HepG2 (cell line): Measurements from ENCODE around the gene TAF6. TPM values are rescaled to one million over a fixed set of nuclear protein-coding genes. Genes with fewer than 3 reads are reported as not detected.

Experiments
- ELF1 ChIP-seq: sonication (generic); formaldehyde crosslinking; IDR thresholded peaks from 2 replicates; pipeline ENCODE4 v1.4.0; 2020; ENCODE audit warnings: missing genetic modification reagents
- FOSL1 ChIP-seq: sonication (generic); formaldehyde crosslinking; IDR thresholded peaks from 2 replicates; pipeline ENCODE4 v1.9.0; 2021; ENCODE audit warnings: missing genetic modification reagents, borderline replicate concordance
- FOXA1 ChIP-seq, 2 experiments: fragments of 450-650 bp in 1 of 2; sonication (generic) in 1 of 2; formaldehyde crosslinking in 1 of 2; IDR thresholded peaks; 2 replicates each; pipeline versions ENCODE4 v1.4.0 to v1.6.1; 2016 to 2020; ENCODE audit warnings: missing genetic modification reagents in 1 of 2
- HNF4A ChIP-seq: sonication (generic); formaldehyde crosslinking; IDR thresholded peaks from 2 replicates; pipeline ENCODE4 v1.4.0; 2020; ENCODE audit warnings: missing genetic modification reagents
- KAT2B ChIP-seq: fragments of 150-350 bp; IDR thresholded peaks from 2 replicates; pipeline ENCODE4 v1.6.1; 2014; ENCODE audit warnings: low read depth, low read length, borderline replicate concordance
- KDM2A ChIP-seq: sonication (generic); formaldehyde crosslinking; IDR thresholded peaks from 2 replicates; pipeline ENCODE4 v1.4.0; 2020; ENCODE audit warnings: low read depth, missing genetic modification reagents, borderline replicate concordance
- PAF1 ChIP-seq: IDR thresholded peaks from 2 replicates; pipeline ENCODE4 v1.6.1; 2016; ENCODE audit warnings: missing genetic modification reagents, missing compliant biosample characterization
- PHB2 ChIP-seq: fragments of 450-650 bp; IDR thresholded peaks from 2 replicates; pipeline ENCODE4 v1.6.1; 2018; ENCODE audit not compliant: partially characterized antibody
- SMARCC2 ChIP-seq: fragments of 450-650 bp; IDR thresholded peaks from 2 replicates; pipeline ENCODE4 v1.6.1; 2017; ENCODE audit warnings: antibody characterized with exemption, mild to moderate bottlenecking
- SMC3 ChIP-seq: IDR thresholded peaks from 2 replicates; pipeline ENCODE4 v1.6.1; 2011; ENCODE audit warnings: low read length, improper control_type of control experiment
- SRF ChIP-seq: IDR thresholded peaks from 2 replicates; pipeline ENCODE4 v1.6.1; 2011; ENCODE audit warnings: mild to moderate bottlenecking, low read depth, low read length, moderate library complexity
- ZNF225 ChIP-seq: sonication (generic); formaldehyde crosslinking; IDR thresholded peaks from 2 replicates; pipeline ENCODE4 v1.4.0; 2020; ENCODE audit warnings: mild to moderate bottlenecking, missing genetic modification reagents
- ZNF367 ChIP-seq: sonication (generic); formaldehyde crosslinking; IDR thresholded peaks from 2 replicates; pipeline ENCODE4 v1.4.0; 2020; ENCODE audit warnings: missing genetic modification reagents, borderline replicate concordance
- ZNF446 ChIP-seq: sonication (generic); formaldehyde crosslinking; IDR thresholded peaks from 2 replicates; pipeline ENCODE4 v1.5.0; 2020; ENCODE audit warnings: mild to moderate bottlenecking, missing genetic modification reagents
- ZNF616 ChIP-seq: sonication (generic); formaldehyde crosslinking; IDR thresholded peaks from 2 replicates; pipeline ENCODE4 v1.5.0; 2020; ENCODE audit warnings: low read depth, mild to moderate bottlenecking, missing genetic modification reagents
- ZNF720 ChIP-seq: sonication (generic); formaldehyde crosslinking; IDR thresholded peaks from 2 replicates; pipeline ENCODE4 v1.4.0; 2020; ENCODE audit warnings: missing genetic modification reagents
- ZNF891 ChIP-seq: sonication (generic); formaldehyde crosslinking; IDR thresholded peaks from 2 replicates; pipeline ENCODE4 v1.5.0; 2020; ENCODE audit warnings: mild to moderate bottlenecking, missing genetic modification reagents
- ZSCAN30 ChIP-seq: sonication (generic); formaldehyde crosslinking; IDR thresholded peaks from 2 replicates; pipeline ENCODE4 v1.5.0; 2020; ENCODE audit warnings: mild to moderate bottlenecking, missing genetic modification reagents
- polyA plus RNA-seq, 8 experiments: library from polyadenylated mRNA; depleted of rRNA in 3 of 8; stranded (reverse) in 7 of 8; unstranded in 1 of 8; fragments of >200 nt; fragmentation: Illumina TruSeq in 4 of 8; extraction: Trizol in 4 of 8; gene quantifications; 2 replicates each; pipeline versions ENCODE4 v1.2.1 to v1.2.3, GENCODE V29; 2011 to 2016; ENCODE audit warnings: low read depth in 4 of 8, missing spikeins in 1 of 8, mixed read lengths in 1 of 8; ENCODE audit not compliant: insufficient read depth in 1 of 8
- total RNA-seq, 5 experiments: library from RNA; depleted of rRNA; stranded (reverse); fragments of >200 nt; fragmentation: Illumina TruSeq; extraction: Trizol; gene quantifications; 2 replicates each; pipeline ENCODE4 v1.2.3, GENCODE V29; 2016; ENCODE audit warnings: low read depth in 1 of 5
- TF ChIP-seq, protein P1 (sequence below): sonication (generic); formaldehyde crosslinking; IDR thresholded peaks from 2 replicates; pipeline ENCODE4 v1.5.0; 2020; ENCODE audit warnings: mild to moderate bottlenecking, missing genetic modification reagents, borderline replicate concordance
- TF ChIP-seq, protein P2 (sequence below): sonication (generic); formaldehyde crosslinking; IDR thresholded peaks from 2 replicates; pipeline ENCODE4 v1.8.0; 2022; ENCODE audit warnings: mild to moderate bottlenecking, missing genetic modification reagents
- TF ChIP-seq, protein P3 (sequence below): sonication (generic); formaldehyde crosslinking; IDR thresholded peaks from 2 replicates; pipeline ENCODE4 v1.8.1; 2023; ENCODE audit warnings: mild to moderate bottlenecking, missing genetic modification reagents, borderline replicate concordance
- TF ChIP-seq, protein P4 (sequence below): sonication (generic); formaldehyde crosslinking; IDR thresholded peaks from 2 replicates; pipeline ENCODE4 v1.4.0; 2020; ENCODE audit warnings: mild to moderate bottlenecking, missing genetic modification reagents

TAF6 gene
- total and polyA plus RNA-seq, 2 of the 13 experiments (the other 11 are each of a cell fraction or from before 2014, with no cell fraction given), result 12.9 to 18.8 TPM

DNA sequence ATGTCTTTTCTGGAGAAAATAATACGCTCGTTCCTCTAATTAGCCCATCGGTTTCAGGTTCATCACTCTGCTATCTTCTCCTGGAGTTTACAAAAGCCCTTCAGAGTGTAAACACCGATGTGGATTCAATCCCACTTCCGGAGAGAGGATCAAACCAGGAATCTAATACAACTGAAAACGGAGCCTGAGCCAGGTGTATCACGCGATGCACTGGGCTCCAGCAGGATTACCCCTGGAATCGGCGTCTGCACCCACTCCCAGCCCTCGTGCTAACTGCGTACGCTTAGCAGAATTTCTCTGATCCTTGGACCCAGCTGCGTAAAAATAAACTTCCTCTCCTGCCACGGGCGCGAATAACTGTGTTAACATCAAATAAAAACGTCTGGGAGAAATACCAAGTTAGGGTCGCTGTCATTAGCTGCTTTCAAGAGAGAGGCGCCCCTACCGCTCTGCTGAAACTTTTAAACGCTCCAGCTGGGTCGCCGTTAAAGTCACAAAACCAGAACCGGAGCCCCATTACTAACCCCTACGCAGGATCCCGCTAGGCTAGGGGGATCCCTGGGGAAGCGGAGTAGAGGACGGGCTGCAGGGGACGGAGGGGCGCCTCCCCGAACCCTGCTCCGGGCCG, 38.1 kb downstream of the TAF6 start (continued):
- TF ChIP-seq ZNF225, result no peak
- 0 out of 2 replicates have a peak, but pooled peaks have one; percentile 31 for TF ChIP-seq ELF1
- TF ChIP-seq, protein P1, sequence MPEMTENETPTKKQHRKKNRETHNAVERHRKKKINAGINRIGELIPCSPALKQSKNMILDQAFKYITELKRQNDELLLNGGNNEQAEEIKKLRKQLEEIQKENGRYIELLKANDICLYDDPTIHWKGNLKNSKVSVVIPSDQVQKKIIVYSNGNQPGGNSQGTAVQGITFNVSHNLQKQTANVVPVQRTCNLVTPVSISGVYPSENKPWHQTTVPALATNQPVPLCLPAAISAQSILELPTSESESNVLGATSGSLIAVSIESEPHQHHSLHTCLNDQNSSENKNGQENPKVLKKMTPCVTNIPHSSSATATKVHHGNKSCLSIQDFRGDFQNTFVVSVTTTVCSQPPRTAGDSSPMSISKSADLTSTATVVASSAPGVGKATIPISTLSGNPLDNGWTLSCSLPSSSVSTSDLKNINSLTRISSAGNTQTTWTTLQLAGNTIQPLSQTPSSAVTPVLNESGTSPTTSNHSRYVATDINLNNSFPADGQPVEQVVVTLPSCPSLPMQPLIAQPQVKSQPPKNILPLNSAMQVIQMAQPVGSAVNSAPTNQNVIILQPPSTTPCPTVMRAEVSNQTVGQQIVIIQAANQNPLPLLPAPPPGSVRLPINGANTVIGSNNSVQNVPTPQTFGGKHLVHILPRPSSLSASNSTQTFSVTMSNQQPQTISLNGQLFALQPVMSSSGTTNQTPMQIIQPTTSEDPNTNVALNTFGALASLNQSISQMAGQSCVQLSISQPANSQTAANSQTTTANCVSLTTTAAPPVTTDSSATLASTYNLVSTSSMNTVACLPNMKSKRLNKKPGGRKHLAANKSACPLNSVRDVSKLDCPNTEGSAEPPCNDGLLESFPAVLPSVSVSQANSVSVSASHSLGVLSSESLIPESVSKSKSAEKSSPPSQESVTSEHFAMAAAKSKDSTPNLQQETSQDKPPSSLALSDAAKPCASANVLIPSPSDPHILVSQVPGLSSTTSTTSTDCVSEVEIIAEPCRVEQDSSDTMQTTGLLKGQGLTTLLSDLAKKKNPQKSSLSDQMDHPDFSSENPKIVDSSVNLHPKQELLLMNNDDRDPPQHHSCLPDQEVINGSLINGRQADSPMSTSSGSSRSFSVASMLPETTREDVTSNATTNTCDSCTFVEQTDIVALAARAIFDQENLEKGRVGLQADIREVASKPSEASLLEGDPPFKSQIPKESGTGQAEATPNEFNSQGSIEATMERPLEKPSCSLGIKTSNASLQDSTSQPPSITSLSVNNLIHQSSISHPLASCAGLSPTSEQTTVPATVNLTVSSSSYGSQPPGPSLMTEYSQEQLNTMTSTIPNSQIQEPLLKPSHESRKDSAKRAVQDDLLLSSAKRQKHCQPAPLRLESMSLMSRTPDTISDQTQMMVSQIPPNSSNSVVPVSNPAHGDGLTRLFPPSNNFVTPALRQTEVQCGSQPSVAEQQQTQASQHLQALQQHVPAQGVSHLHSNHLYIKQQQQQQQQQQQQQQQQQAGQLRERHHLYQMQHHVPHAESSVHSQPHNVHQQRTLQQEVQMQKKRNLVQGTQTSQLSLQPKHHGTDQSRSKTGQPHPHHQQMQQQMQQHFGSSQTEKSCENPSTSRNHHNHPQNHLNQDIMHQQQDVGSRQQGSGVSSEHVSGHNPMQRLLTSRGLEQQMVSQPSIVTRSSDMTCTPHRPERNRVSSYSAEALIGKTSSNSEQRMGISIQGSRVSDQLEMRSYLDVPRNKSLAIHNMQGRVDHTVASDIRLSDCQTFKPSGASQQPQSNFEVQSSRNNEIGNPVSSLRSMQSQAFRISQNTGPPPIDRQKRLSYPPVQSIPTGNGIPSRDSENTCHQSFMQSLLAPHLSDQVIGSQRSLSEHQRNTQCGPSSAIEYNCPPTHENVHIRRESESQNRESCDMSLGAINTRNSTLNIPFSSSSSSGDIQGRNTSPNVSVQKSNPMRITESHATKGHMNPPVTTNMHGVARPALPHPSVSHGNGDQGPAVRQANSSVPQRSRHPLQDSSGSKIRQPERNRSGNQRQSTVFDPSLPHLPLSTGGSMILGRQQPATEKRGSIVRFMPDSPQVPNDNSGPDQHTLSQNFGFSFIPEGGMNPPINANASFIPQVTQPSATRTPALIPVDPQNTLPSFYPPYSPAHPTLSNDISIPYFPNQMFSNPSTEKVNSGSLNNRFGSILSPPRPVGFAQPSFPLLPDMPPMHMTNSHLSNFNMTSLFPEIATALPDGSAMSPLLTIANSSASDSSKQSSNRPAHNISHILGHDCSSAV (CRISPR knock-in tag), result no peak
- no peak for TF ChIP-seq PHB2
- TF ChIP-seq SMARCC2, result no peak
- no peak for TF ChIP-seq ZNF891
- TF ChIP-seq, protein P2, sequence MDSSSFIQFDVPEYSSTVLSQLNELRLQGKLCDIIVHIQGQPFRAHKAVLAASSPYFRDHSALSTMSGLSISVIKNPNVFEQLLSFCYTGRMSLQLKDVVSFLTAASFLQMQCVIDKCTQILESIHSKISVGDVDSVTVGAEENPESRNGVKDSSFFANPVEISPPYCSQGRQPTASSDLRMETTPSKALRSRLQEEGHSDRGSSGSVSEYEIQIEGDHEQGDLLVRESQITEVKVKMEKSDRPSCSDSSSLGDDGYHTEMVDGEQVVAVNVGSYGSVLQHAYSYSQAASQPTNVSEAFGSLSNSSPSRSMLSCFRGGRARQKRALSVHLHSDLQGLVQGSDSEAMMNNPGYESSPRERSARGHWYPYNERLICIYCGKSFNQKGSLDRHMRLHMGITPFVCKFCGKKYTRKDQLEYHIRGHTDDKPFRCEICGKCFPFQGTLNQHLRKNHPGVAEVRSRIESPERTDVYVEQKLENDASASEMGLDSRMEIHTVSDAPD (CRISPR knock-in tag), result no peak
- TF ChIP-seq ZSCAN30 (CRISPR knock-in tag), result no peak; the same call in 1 of the 2 replicates
- TF ChIP-seq ZNF616 (CRISPR knock-in tag), result no peak
- TF ChIP-seq PAF1 (CRISPR knock-in tag), result no peak
- no peak for TF ChIP-seq KDM2A (CRISPR knock-in tag)
- TF ChIP-seq HNF4A (CRISPR knock-in tag), result peak; percentile 25; the same call in 1 of the 2 replicates
- no peak for TF ChIP-seq SRF
- TF ChIP-seq FOSL1 (CRISPR knock-in tag), result no peak
- peak; percentile 56; the same call in 1 of the 2 replicates for TF ChIP-seq FOXA1 (IDR thresholded peaks at IDR 0.05)
- TF ChIP-seq FOXA1 (CRISPR knock-in tag; IDR thresholded peaks at IDR 0.05), result peak; percentile 75
- no peak for TF ChIP-seq SMC3
- TF ChIP-seq, protein P3, sequence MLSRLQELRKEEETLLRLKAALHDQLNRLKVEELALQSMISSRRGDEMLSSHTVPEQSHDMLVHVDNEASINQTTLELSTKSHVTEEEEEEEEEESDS (CRISPR knock-in tag), result no peak
- TF ChIP-seq ZNF720 (CRISPR knock-in tag), result no peak
- TF ChIP-seq, protein P4, sequence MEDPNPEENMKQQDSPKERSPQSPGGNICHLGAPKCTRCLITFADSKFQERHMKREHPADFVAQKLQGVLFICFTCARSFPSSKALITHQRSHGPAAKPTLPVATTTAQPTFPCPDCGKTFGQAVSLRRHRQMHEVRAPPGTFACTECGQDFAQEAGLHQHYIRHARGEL (CRISPR knock-in tag), result no peak
- TF ChIP-seq KAT2B, result no peak
- TF ChIP-seq ZNF367 (CRISPR knock-in tag), result peak; percentile 77; the same call in 1 of the 2 replicates
- TF ChIP-seq ZNF446 (CRISPR knock-in tag), result 0 out of 2 replicates have a peak, but pooled peaks have one; percentile 27
